ENCODE data around the gene MESP2.

DNA sequence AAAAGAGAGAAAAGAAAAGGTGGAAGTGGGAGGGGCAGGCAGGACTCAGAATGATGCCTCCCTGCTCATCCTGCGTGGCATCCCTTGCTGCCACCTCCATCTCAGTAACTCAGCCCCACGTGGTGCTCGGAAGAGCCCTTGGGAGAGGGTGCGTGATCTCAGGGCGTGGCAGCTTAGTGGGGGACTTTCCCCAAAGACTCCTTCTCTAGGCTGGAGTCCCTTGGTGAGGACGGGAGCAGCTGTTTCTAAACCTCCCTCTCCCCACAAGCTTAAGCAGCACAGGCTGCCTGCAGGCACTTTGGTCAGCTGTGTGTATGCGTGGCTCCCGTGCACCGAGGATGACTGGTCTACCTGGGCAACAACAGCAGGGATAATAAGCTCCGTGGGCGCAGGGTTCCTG, 45.9 kb downstream of the MESP2 start:
- no peak for TF ChIP-seq EZH2 (IDR thresholded peaks at IDR 0.05; ENCODE audit: insufficient read depth, poor library complexity, severe bottlenecking)
- TF ChIP-seq EZH2phosphoT487 (IDR thresholded peaks at IDR 0.05; ENCODE audit: insufficient read depth, low read depth), result no peak

All from GM23248 (cell line).